Ovary (tissue), 3 donors: ENCODE measurements around the gene YWHAQ.
A peak's percentile ranks its signal among the peaks of the same experiment; 100 is the strongest.

Experiments
- POLR2A ChIP-seq: fragments of 450-650 bp; IDR thresholded peaks from one replicate; pipeline ENCODE4 v1.6.1; 2017; ENCODE audit warnings: antibody characterized with exemption, mild to moderate bottlenecking, moderate library complexity
- TF ChIP-seq, protein P1 (sequence below), 3 donors: fragments of 450-650 bp in 2 of 3; fragments of 200-600 bp in 1 of 3; IDR thresholded peaks; one replicate each; pipeline versions ENCODE4 v1.5.1 to v1.8.0; 2016 to 2022; ENCODE audit warnings: antibody characterized with exemption in 3 of 3, mild to moderate bottlenecking in 1 of 3
- donor health status: DM: no; HTN: no; CAD: no.

DNA sequence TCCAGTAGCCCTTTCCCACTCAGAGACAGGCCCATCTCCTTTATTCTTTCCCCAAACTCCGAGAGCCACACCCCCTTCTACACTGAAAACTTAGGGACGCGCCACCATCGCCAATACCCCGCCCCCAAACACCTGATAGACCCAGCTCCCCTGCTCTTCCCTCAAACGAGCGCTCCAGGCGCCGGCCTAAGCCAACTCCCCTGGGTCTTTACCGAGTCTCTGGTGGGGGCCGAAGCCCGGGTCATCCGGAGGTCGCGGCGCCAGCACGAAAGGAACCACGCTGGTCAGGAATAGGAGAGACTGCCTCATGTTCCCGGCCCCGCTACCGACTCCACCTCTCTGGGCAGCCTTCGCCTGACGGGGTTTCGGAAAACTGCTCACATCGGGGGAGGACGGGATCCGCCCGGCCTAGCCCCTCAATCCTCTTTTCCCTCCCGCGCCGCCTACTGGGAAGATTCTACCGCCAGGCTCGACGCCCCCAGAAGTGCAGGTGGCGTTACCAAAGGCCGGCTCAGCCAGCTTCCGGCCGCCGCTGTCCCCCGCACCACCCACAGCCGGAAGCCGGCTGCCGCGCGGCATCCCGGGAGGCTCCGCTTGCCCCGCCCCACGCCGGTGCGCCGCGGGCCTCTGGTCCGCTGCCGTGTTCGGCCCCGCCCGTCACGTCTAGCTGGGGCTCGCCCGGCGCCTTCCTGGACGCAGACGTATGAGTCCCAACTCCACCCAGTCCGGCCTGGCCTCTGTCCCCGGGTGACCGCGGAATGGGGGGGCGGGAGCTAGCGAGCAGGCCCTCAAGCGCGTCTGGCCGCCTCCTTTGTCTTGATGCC lies 75.3 kb downstream of the YWHAQ start, which contains the start of gene ADAM17:
- TF ChIP-seq, protein P1, sequence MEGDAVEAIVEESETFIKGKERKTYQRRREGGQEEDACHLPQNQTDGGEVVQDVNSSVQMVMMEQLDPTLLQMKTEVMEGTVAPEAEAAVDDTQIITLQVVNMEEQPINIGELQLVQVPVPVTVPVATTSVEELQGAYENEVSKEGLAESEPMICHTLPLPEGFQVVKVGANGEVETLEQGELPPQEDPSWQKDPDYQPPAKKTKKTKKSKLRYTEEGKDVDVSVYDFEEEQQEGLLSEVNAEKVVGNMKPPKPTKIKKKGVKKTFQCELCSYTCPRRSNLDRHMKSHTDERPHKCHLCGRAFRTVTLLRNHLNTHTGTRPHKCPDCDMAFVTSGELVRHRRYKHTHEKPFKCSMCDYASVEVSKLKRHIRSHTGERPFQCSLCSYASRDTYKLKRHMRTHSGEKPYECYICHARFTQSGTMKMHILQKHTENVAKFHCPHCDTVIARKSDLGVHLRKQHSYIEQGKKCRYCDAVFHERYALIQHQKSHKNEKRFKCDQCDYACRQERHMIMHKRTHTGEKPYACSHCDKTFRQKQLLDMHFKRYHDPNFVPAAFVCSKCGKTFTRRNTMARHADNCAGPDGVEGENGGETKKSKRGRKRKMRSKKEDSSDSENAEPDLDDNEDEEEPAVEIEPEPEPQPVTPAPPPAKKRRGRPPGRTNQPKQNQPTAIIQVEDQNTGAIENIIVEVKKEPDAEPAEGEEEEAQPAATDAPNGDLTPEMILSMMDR (IDR thresholded peaks at IDR 0.05): peak in 2 of 3 donors; percentile 67 to 94
- peak; percentile 94 for TF ChIP-seq POLR2A
